ENCODE measurements around the gene HCN4. TPM values are rescaled to one million over a fixed set of nuclear protein-coding genes. Genes with fewer than 3 reads are reported as not detected.

HCN4 gene
- total RNA-seq, 2 experiments from 2014 or later, result not detected

DNA sequence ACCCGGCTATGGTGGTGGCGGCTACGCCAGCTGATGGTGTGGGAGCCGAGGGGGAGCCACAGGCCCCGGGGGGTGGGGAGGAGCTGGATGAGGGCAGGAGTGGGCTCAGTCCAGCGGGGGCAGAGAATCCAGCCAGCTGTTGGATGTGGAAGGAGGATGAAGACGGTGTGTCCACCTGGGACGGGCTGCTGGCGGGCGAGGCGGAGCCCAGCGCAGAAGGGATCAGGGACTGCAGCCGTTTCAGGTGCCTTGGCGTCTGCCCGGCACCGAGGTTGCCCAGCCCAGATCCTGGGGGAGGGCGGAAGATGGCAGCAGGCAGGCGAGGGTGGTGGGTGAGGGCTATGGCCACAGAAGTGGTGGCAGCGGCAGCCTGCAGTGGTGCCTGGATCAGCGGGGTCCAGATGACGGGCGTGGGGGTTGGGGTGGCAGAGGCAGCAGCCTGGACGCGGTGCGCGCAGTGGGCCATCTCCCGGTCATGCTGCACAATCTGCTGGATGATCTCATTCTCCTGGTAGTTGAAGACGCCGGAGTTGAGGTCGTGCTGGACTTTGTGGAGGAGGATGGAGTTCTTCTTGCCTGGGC lies 45.3 kb downstream of the HCN4 start:
- CTCF ChIA-PET, result no interaction called here
- no peaks in the 10 kb centered on the region for H3K36me3 Mint-ChIP-seq (ENCODE audit: low read depth)
- H3K9me3 Mint-ChIP-seq, result no peaks in the 10 kb centered on the region
- no peaks in the 10 kb centered on the region for H3K4me1 Mint-ChIP-seq (ENCODE audit: low read depth)
- Histone ChIP-seq H3K4me1 (ENCODE audit: insufficient read depth, low read length) (no peaks in the 10 kb centered on the region), H3K9me3 (ENCODE audit: control insufficient read depth in 1 of 2, insufficient read depth in 1 of 2, low read length in 2 of 2) (peaks cover 0 to 14% of the 10 kb centered on the region in 2 experiments), H3K36me3 (ENCODE audit: insufficient read depth, low read length) (no peaks in the 10 kb centered on the region), H3K27me3 (ENCODE audit: control insufficient read depth in 1 of 2, insufficient read depth in 2 of 2, low read length in 2 of 2) (peaks cover 8 to 14% of the 10 kb centered on the region in 2 experiments), H3K4me3 (ENCODE audit: low read length) (no peak overlapping the region), H3K27ac (ENCODE audit: low read depth in 1 of 2, low read length in 2 of 2) (no peak overlapping the region)
- POLR2A ChIA-PET, result no interaction called here
- peaks cover 34% of the 10 kb centered on the region for H3K27me3 Mint-ChIP-seq
- DNase-seq (no peak), ATAC-seq (ENCODE audit: poor library complexity) (no peak)
- H3K27ac Mint-ChIP-seq, result no peak overlapping the region
- intact Hi-C loops (cut with DNase I, micrococcal nuclease), result no loop called here
- no peak overlapping the region for H3K4me3 Mint-ChIP-seq
- TF ChIP-seq, protein P1, sequence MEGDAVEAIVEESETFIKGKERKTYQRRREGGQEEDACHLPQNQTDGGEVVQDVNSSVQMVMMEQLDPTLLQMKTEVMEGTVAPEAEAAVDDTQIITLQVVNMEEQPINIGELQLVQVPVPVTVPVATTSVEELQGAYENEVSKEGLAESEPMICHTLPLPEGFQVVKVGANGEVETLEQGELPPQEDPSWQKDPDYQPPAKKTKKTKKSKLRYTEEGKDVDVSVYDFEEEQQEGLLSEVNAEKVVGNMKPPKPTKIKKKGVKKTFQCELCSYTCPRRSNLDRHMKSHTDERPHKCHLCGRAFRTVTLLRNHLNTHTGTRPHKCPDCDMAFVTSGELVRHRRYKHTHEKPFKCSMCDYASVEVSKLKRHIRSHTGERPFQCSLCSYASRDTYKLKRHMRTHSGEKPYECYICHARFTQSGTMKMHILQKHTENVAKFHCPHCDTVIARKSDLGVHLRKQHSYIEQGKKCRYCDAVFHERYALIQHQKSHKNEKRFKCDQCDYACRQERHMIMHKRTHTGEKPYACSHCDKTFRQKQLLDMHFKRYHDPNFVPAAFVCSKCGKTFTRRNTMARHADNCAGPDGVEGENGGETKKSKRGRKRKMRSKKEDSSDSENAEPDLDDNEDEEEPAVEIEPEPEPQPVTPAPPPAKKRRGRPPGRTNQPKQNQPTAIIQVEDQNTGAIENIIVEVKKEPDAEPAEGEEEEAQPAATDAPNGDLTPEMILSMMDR (IDR thresholded peaks at IDR 0.05), result no peak

DNA sequence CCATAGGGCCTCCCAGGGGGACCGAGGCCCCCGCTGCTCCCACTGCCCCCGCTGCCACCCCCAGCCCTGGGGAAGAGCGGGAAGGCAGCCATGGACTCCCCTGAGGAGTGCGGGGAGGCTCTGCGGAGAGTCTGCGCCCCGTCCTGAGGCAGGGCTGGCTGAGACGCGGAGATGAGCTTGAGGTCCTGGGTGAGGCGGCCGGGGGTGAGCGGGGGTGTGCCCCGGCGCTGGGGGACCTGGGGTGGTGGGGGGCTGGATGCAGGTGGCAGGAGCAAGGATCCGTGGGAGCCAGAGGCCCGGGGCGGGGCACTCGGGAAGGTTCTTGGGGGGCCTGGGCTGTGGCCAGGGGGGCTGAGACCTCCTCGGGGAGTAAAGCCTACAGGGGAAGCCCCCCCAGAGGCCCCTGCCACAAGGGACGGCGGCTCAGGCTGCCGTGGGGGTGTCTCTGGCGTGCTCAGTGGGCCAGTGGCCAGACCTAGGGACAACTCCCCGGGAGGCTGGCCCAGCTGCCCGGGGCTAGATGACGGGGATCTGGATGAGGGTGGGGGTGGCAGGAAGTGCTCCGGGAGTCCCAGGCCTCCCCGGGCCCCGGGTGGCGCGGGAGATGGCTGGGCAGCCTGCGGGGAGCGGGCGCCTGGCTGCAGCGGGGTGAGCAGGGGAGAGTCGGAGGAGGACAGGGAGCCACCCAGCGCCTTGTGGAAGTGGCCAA lies 45.9 kb downstream of the HCN4 start:
- Mint-ChIP-seq H3K4me3 (no peak overlapping the region), H3K4me1 (ENCODE audit: low read depth) (no peaks in the 10 kb centered on the region), H3K27ac (no peak overlapping the region), H3K9me3 (no peaks in the 10 kb centered on the region), H3K27me3 (peaks cover 37% of the 10 kb centered on the region), H3K36me3 (ENCODE audit: low read depth) (no peaks in the 10 kb centered on the region)
- ATAC-seq (ENCODE audit: poor library complexity), result no peak
- TF ChIP-seq, protein P1 (IDR thresholded peaks at IDR 0.05), result no peak
- DNase-seq, result no peak
- H3K27ac ChIP-seq (ENCODE audit: low read depth in 1 of 2, low read length in 2 of 2), result no peak overlapping the region
- CTCF ChIA-PET, result no interaction called here
- peaks cover 14% of the 10 kb centered on the region in 2 experiments for H3K27me3 ChIP-seq (ENCODE audit: control insufficient read depth in 1 of 2, insufficient read depth in 2 of 2, low read length in 2 of 2)
- intact Hi-C loops (cut with DNase I, micrococcal nuclease), result no loop called here
- no peak overlapping the region for H3K4me3 ChIP-seq (ENCODE audit: low read length)
- peaks cover 0 to 14% of the 10 kb centered on the region in 2 experiments for H3K9me3 ChIP-seq (ENCODE audit: control insufficient read depth in 1 of 2, insufficient read depth in 1 of 2, low read length in 2 of 2)
- POLR2A ChIA-PET, result no interaction called here
- no peaks in the 10 kb centered on the region for H3K4me1 ChIP-seq (ENCODE audit: insufficient read depth, low read length)
- H3K36me3 ChIP-seq (ENCODE audit: insufficient read depth, low read length), result no peaks in the 10 kb centered on the region

- Mint-ChIP-seq H3K36me3 (ENCODE audit: low read depth) (no peaks in the 10 kb centered on the region), H3K4me3 (no peak overlapping the region), H3K4me1 (ENCODE audit: low read depth) (no peaks in the 10 kb centered on the region), H3K27ac (no peak overlapping the region), H3K27me3 (peaks cover 44% of the 10 kb centered on the region), H3K9me3 (no peaks in the 10 kb centered on the region)
- no peak for DNase-seq
- Histone ChIP-seq H3K4me3 (ENCODE audit: low read length) (no peak overlapping the region), H3K9me3 (ENCODE audit: control insufficient read depth in 1 of 2, insufficient read depth in 1 of 2, low read length in 2 of 2) (peaks cover 0 to 14% of the 10 kb centered on the region in 2 experiments), H3K27me3 (ENCODE audit: control insufficient read depth in 1 of 2, insufficient read depth in 2 of 2, low read length in 2 of 2) (peaks cover 14 to 15% of the 10 kb centered on the region in 2 experiments), H3K4me1 (ENCODE audit: insufficient read depth, low read length) (no peaks in the 10 kb centered on the region), H3K27ac (ENCODE audit: low read depth in 1 of 2, low read length in 2 of 2) (no peak overlapping the region), H3K36me3 (ENCODE audit: insufficient read depth, low read length) (no peaks in the 10 kb centered on the region)
- TF ChIP-seq, protein P1 (IDR thresholded peaks at IDR 0.05), result no peak
- POLR2A ChIA-PET, result no interaction called here
- CTCF ChIA-PET, result no interaction called here
- no peak for ATAC-seq (ENCODE audit: poor library complexity)
- intact Hi-C loops (cut with DNase I, micrococcal nuclease), result no loop called here
Observed at GRCh38 chr15:73321496-73322450, 47.0 kb downstream of the HCN4 start.
